Non-pigmented ciliary epithelial cell (primary cell): ENCODE data around the gene CREB3.

Experiments
- DNase-seq: peaks from one replicate; pipeline ENCODE4 v3.0.0-alpha.2; 2010; ENCODE audit warnings: low read depth

Gene CREB3

GRCh38 chr9:35749515-35750255 lies 17.2 kb downstream of the CREB3 start:
- no peak for DNase-seq

GRCh38 chr9:35750256-35750531 lies 17.7 kb downstream of the CREB3 start:
- DNase-seq, result no peak

GRCh38 chr9:35753466-35753865 lies 21.0 kb downstream of the CREB3 start:
- DNase-seq, result no peak

GRCh38 chr9:35754264-35754663 lies 21.8 kb downstream of the CREB3 start, which contains the start of gene MSMP:
Gene MSMP, minus strand, starts transcription at chr9:35754276. Its CDS starts 147 bp downstream, at chr9:35754129.
- no peak for DNase-seq

- no peak for DNase-seq
Observed at GRCh38 chr9:35755071-35755470, 22.6 kb downstream of the CREB3 start.

GRCh38 chr9:35756275-35757225 lies 24.1 kb downstream of the CREB3 start:
- no peak for DNase-seq

GRCh38 chr9:35757226-35757891 lies 24.9 kb downstream of the CREB3 start:
- no peak for DNase-seq

- no peak for DNase-seq
Observed at GRCh38 chr9:35757892-35758275, 25.4 kb downstream of the CREB3 start.

- no peak for DNase-seq
Observed at GRCh38 chr9:35758475-35759050, 26.1 kb downstream of the CREB3 start.

- no peak for DNase-seq
Observed at GRCh38 chr9:35759795-35760194, 27.3 kb downstream of the CREB3 start.

- peak; percentile 47 for DNase-seq
Observed at GRCh38 chr9:35760651-35761050, 28.2 kb downstream of the CREB3 start.

GRCh38 chr9:35763181-35763580 lies 30.7 kb downstream of the CREB3 start:
- no peak for DNase-seq

GRCh38 chr9:35763803-35764202 lies 31.3 kb downstream of the CREB3 start:
- DNase-seq, result no peak

GRCh38 chr9:35766997-35767396 lies 34.5 kb downstream of the CREB3 start:
- no peak for DNase-seq

GRCh38 chr9:35767458-35767857 lies 35.0 kb downstream of the CREB3 start:
- no peak for DNase-seq

- no peak for DNase-seq
Observed at GRCh38 chr9:35769763-35770162, 37.3 kb downstream of the CREB3 start.

GRCh38 chr9:35771075-35771433 lies 38.6 kb downstream of the CREB3 start:
- no peak for DNase-seq

GRCh38 chr9:35771534-35771933 lies 39.1 kb downstream of the CREB3 start:
- no peak for DNase-seq

- no peak for DNase-seq
Observed at GRCh38 chr9:35771943-35772342, 39.5 kb downstream of the CREB3 start.

- DNase-seq, result no peak
Observed at GRCh38 chr9:35774907-35775635, 42.6 kb downstream of the CREB3 start.

- DNase-seq, result no peak
Observed at GRCh38 chr9:35776018-35776417, 43.6 kb downstream of the CREB3 start.

- DNase-seq, result no peak
Observed at GRCh38 chr9:35778496-35778895, 46.0 kb downstream of the CREB3 start.
